Ishikawa (cell line): ENCODE data around the gene ATF7.

Experiments used
- CEBPB ChIP-seq: IDR thresholded peaks from 2 replicates; pipeline ENCODE4 v1.6.1; 2012
- CREB1 ChIP-seq: IDR thresholded peaks from 2 replicates; pipeline ENCODE4 v1.6.1; 2012; ENCODE audit warnings: low read depth
- EGR1 ChIP-seq: IDR thresholded peaks from 2 replicates; pipeline ENCODE4 v1.6.1; 2012
- EP300 ChIP-seq: IDR thresholded peaks from 2 replicates; pipeline ENCODE4 v1.6.1; 2012; ENCODE audit warnings: borderline replicate concordance
- FOXM1 ChIP-seq: IDR thresholded peaks from 2 replicates; pipeline ENCODE4 v1.6.1; 2012; ENCODE audit warnings: low read depth, borderline replicate concordance
- MAX ChIP-seq: IDR thresholded peaks from 2 replicates; pipeline ENCODE4 v1.6.1; 2012
- NFIC ChIP-seq: IDR thresholded peaks from 2 replicates; pipeline ENCODE4 v1.6.1; 2012
- RAD21 ChIP-seq: IDR thresholded peaks from 2 replicates; pipeline ENCODE4 v1.6.1; 2012; ENCODE audit warnings: low read depth
- REST ChIP-seq: IDR thresholded peaks from 2 replicates; pipeline ENCODE4 v1.6.1; 2012; ENCODE audit warnings: low read depth, mild to moderate bottlenecking
- TAF1 ChIP-seq: IDR thresholded peaks from 2 replicates; pipeline ENCODE4 v1.6.1; 2012; ENCODE audit warnings: low read depth, mild to moderate bottlenecking
- TCF12 ChIP-seq: IDR thresholded peaks from 2 replicates; pipeline ENCODE4 v1.6.1; 2012; ENCODE audit warnings: low read depth
- TEAD4 ChIP-seq: IDR thresholded peaks from 2 replicates; pipeline ENCODE4 v1.6.1; 2012
- USF1 ChIP-seq: IDR thresholded peaks from 2 replicates; pipeline ENCODE4 v1.6.1; 2012
- YY1 ChIP-seq: IDR thresholded peaks from 2 replicates; pipeline ENCODE4 v1.6.1; 2012; ENCODE audit warnings: low read depth
- ZBTB7A ChIP-seq: IDR thresholded peaks from 2 replicates; pipeline ENCODE4 v1.6.1; 2012; ENCODE audit warnings: low read depth

Gene ATF7

GRCh38 chr12:53600490-53601295 lies 25.5 kb downstream of the ATF7 start:
- no peak for TF ChIP-seq USF1
- no peak for TF ChIP-seq EGR1
- no peak for TF ChIP-seq FOXM1
- no peak for TF ChIP-seq ZBTB7A
- no peak for TF ChIP-seq RAD21
- no peak for TF ChIP-seq CREB1
- TF ChIP-seq EP300 = no peak
- TF ChIP-seq TEAD4 = no peak
- TF ChIP-seq YY1 = no peak

- TF ChIP-seq TAF1 (no peak), EGR1 (no peak), FOXM1 (no peak), ZBTB7A (no peak), MAX (no peak), CREB1 (no peak), USF1 (no peak), RAD21 (no peak), NFIC (no peak), EP300 (no peak), YY1 (no peak), REST (no peak), CEBPB (no peak), TEAD4 (no peak), TCF12 (no peak)
Measured at GRCh38 chr12:53599579-53599978, 26.6 kb downstream of the ATF7 start.

GRCh38 chr12:53596920-53597363 lies 29.2 kb downstream of the ATF7 start:
- TF ChIP-seq REST (no peak), NFIC (no peak), EGR1 (no peak), USF1 (no peak), TCF12 (no peak), TEAD4 (no peak), YY1 (no peak), MAX (no peak)

- no peak for TF ChIP-seq MAX
- TF ChIP-seq CREB1 = no peak
- TF ChIP-seq ZBTB7A = no peak
- no peak for TF ChIP-seq TAF1
- TF ChIP-seq USF1 = no peak
- TF ChIP-seq EP300 = no peak
- TF ChIP-seq NFIC = no peak
- no peak for TF ChIP-seq YY1
- no peak for TF ChIP-seq RAD21
- no peak for TF ChIP-seq CEBPB
- TF ChIP-seq REST = no peak
- no peak for TF ChIP-seq FOXM1
- no peak for TF ChIP-seq TEAD4
Measured at GRCh38 chr12:53594897-53595615, 31.1 kb downstream of the ATF7 start.
